ENCODE measurements around the gene ANKHD1.

ANKHD1 gene, protein sequence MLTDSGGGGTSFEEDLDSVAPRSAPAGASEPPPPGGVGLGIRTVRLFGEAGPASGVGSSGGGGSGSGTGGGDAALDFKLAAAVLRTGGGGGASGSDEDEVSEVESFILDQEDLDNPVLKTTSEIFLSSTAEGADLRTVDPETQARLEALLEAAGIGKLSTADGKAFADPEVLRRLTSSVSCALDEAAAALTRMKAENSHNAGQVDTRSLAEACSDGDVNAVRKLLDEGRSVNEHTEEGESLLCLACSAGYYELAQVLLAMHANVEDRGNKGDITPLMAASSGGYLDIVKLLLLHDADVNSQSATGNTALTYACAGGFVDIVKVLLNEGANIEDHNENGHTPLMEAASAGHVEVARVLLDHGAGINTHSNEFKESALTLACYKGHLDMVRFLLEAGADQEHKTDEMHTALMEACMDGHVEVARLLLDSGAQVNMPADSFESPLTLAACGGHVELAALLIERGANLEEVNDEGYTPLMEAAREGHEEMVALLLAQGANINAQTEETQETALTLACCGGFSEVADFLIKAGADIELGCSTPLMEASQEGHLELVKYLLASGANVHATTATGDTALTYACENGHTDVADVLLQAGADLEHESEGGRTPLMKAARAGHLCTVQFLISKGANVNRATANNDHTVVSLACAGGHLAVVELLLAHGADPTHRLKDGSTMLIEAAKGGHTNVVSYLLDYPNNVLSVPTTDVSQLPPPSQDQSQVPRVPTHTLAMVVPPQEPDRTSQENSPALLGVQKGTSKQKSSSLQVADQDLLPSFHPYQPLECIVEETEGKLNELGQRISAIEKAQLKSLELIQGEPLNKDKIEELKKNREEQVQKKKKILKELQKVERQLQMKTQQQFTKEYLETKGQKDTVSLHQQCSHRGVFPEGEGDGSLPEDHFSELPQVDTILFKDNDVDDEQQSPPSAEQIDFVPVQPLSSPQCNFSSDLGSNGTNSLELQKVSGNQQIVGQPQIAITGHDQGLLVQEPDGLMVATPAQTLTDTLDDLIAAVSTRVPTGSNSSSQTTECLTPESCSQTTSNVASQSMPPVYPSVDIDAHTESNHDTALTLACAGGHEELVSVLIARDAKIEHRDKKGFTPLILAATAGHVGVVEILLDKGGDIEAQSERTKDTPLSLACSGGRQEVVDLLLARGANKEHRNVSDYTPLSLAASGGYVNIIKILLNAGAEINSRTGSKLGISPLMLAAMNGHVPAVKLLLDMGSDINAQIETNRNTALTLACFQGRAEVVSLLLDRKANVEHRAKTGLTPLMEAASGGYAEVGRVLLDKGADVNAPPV (N-terminal part only)

GRCh38 chr5:140401362-140402257 lies at the start of gene ANKHD1:
Gene ANKHD1, plus strand, starts transcription at chr5:140401833. Its CDS starts 135 bp downstream, at chr5:140401968.
- Histone ChIP-seq H3K27ac (ENCODE audit: low read depth, low read length) (peak within 1 kb of the TSS; percentile 93), H3K4me3 (ENCODE audit: low read depth in 1 of 5, low read length in 5 of 5) (peak within 1 kb of the TSS; percentile 96 to 100 (median 97)), H3K9ac (ENCODE audit: low read length in 5 of 5) (peak within 1 kb of the TSS; percentile 81 to 98 (median 98)), H3K36me3 (ENCODE audit: control insufficient read depth in 5 of 5, insufficient read depth in 5 of 5, low read length in 5 of 5) (no peaks in the 10 kb centered on the region), H3K9me3 (ENCODE audit: control insufficient read depth in 5 of 5, low read length in 5 of 5) (no peaks in the 10 kb centered on the region), H3K4me1 (ENCODE audit: control insufficient read depth in 5 of 5, insufficient read depth in 5 of 5, low read length in 5 of 5) (peaks cover 4 to 43% (median 34%) of the 10 kb centered on the region in 5 donors), H3K27me3 (ENCODE audit: control insufficient read depth in 5 of 5, insufficient read depth in 4 of 5, low read length in 5 of 5) (peaks cover 0 to 3% (median 0%) of the 10 kb centered on the region in 5 donors)

DNA sequence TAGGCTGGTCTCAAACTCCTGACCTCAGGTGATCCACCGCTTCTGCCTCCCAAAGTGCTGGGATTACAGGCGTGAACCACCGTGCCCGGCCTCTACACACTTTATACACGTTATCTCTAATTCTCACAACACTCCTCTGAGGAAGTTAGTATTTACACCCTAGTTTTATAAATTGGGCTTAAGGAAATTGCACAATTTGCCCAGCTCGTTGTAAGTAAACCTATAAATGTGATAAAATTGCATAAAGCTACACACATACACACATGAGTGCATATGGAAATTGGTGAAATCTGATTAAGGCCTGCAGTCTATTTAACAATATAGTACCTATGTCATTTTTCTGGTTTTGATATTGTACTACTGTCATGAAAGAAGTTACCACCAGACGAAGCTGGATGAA lies 46.1 kb upstream of the ANKHD1 start:
- Histone ChIP-seq H3K27me3 (ENCODE audit: control insufficient read depth in 5 of 5, insufficient read depth in 4 of 5, low read length in 5 of 5) (no peaks in the 10 kb centered on the region), H3K9me3 (ENCODE audit: control insufficient read depth in 5 of 5, low read length in 5 of 5) (no peaks in the 10 kb centered on the region), H3K9ac (ENCODE audit: low read length in 5 of 5) (no peak overlapping the region), H3K36me3 (ENCODE audit: control insufficient read depth in 5 of 5, insufficient read depth in 5 of 5, low read length in 5 of 5) (no peaks in the 10 kb centered on the region), H3K27ac (ENCODE audit: low read depth, low read length) (no peak overlapping the region), H3K4me1 (ENCODE audit: control insufficient read depth in 5 of 5, insufficient read depth in 5 of 5, low read length in 5 of 5) (peaks cover 2 to 10% (median 8%) of the 10 kb centered on the region in 5 donors), H3K4me3 (ENCODE audit: low read depth in 1 of 5, low read length in 5 of 5) (no peak overlapping the region)

DNA sequence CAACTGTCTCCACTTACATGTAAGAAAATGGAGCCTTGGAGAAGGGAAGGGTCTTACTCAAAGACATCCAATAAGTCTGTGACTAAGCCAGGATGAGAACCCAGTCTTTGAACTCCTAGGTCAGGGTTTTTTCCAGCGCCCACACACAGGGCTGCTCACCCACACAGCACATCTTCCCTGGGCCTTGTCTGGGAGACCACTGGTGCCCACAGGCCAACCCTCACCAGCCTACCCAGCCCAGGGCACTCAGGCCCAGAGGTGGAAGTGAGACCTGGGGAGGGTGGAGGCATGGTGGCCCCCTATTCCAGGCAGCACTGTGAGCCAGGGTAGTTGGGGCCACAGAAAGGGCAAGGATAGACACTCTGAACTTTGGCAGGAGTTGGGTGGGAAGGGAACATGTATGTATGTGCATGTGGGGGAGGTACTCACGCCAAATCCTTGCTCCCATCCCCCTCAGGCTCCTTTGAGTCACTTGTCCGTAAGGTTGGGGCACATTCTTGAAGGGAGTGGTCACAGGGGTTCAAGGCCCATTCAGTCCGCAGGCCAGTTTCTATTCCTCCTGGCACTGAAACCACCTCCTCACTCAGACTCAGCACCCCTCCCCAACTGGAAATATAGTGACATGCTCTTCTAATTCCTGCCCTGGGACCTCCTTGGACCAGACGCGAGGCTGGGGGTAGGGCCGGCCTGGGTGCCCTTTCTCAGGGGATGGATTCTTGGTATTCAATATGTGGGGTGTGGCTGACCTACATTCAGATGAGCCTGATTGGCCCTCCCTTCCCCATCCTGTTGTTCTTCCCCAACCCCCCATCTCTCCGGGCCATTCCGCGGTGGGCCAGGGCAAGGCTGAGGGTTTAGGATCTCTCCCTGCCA lies 44.5 kb upstream of the ANKHD1 start:
- H3K36me3 ChIP-seq (ENCODE audit: control insufficient read depth in 5 of 5, insufficient read depth in 5 of 5, low read length in 5 of 5) = no peaks in the 10 kb centered on the region
- peaks cover 0 to 10% (median 8%) of the 10 kb centered on the region in 5 donors for H3K4me1 ChIP-seq (ENCODE audit: control insufficient read depth in 5 of 5, insufficient read depth in 5 of 5, low read length in 5 of 5)
- no peaks in the 10 kb centered on the region for H3K27me3 ChIP-seq (ENCODE audit: control insufficient read depth in 5 of 5, insufficient read depth in 4 of 5, low read length in 5 of 5)
- H3K4me3 ChIP-seq (ENCODE audit: low read depth in 1 of 5, low read length in 5 of 5) = peak overlapping the region in 1 of 5 donors; percentile 46
- H3K9me3 ChIP-seq (ENCODE audit: control insufficient read depth in 5 of 5, low read length in 5 of 5) = no peaks in the 10 kb centered on the region
- no peak overlapping the region for H3K27ac ChIP-seq (ENCODE audit: low read depth, low read length)
- H3K9ac ChIP-seq (ENCODE audit: low read length in 5 of 5) = no peak overlapping the region

- H3K27ac ChIP-seq (ENCODE audit: low read depth, low read length) = no peak overlapping the region
These were observed 43.9 kb upstream of the ANKHD1 start for GRCh38 chr5:140357726-140358093.

GRCh38 chr5:140358738-140359310 lies 42.8 kb upstream of the ANKHD1 start:
- Histone ChIP-seq H3K9me3 (ENCODE audit: control insufficient read depth in 5 of 5, low read length in 5 of 5) (no peaks in the 10 kb centered on the region), H3K4me1 (ENCODE audit: control insufficient read depth in 5 of 5, insufficient read depth in 5 of 5, low read length in 5 of 5) (peaks cover 0 to 17% (median 12%) of the 10 kb centered on the region in 5 donors), H3K27me3 (ENCODE audit: control insufficient read depth in 5 of 5, insufficient read depth in 4 of 5, low read length in 5 of 5) (peaks cover 0 to 4% (median 0%) of the 10 kb centered on the region in 5 donors)

More at GRCh38 chr5:140357726-140358093, 43.9 kb upstream of the ANKHD1 start:
- Histone ChIP-seq H3K36me3 (ENCODE audit: control insufficient read depth in 5 of 5, insufficient read depth in 5 of 5, low read length in 5 of 5) (no peaks in the 10 kb centered on the region), H3K9me3 (ENCODE audit: control insufficient read depth in 5 of 5, low read length in 5 of 5) (no peaks in the 10 kb centered on the region), H3K9ac (ENCODE audit: low read length in 5 of 5) (no peak overlapping the region), H3K4me3 (ENCODE audit: low read depth in 1 of 5, low read length in 5 of 5) (peak overlapping the region in 2 of 5 donors; percentile 22 to 46), H3K4me1 (ENCODE audit: control insufficient read depth in 5 of 5, insufficient read depth in 5 of 5, low read length in 5 of 5) (peaks cover 0 to 10% (median 8%) of the 10 kb centered on the region in 5 donors), H3K27me3 (ENCODE audit: control insufficient read depth in 5 of 5, insufficient read depth in 4 of 5, low read length in 5 of 5) (peaks cover 0 to 4% (median 0%) of the 10 kb centered on the region in 5 donors)

DNA sequence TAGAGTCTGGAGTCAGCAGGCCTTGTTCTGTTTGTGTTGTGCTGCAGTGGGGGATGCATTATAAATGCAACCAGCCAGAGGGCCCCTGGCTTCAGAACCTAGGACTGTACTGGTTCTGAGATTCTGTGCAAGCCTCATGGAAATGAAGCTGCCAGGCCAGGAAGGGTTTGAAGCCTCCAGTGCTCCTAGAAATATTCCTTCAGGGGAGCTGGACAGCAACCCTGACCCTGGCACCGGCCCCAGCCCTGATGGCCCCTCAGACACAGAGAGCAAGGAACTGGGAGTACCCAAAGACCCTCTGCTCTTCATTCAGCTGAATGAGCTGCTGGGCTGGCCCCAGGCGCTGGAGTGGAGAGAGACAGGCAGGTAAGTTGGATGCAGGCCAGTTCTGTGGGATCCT lies 41.5 kb upstream of the ANKHD1 start, which contains the start of gene SLC4A9:
Gene SLC4A9 (plus strand): TSS at position 94 of the 400 bp plus-strand sequence. CDS start 43 bp downstream, at position 137.
- Histone ChIP-seq H3K4me3 (ENCODE audit: low read depth in 1 of 5, low read length in 5 of 5) (no peak within 1 kb of the TSS), H3K27ac (ENCODE audit: low read depth, low read length) (no peak within 1 kb of the TSS), H3K27me3 (ENCODE audit: control insufficient read depth in 5 of 5, insufficient read depth in 4 of 5, low read length in 5 of 5) (peaks cover 0 to 4% (median 0%) of the 10 kb centered on the region in 5 donors), H3K9me3 (ENCODE audit: control insufficient read depth in 5 of 5, low read length in 5 of 5) (no peaks in the 10 kb centered on the region), H3K4me1 (ENCODE audit: control insufficient read depth in 5 of 5, insufficient read depth in 5 of 5, low read length in 5 of 5) (peaks cover 0 to 17% (median 12%) of the 10 kb centered on the region in 5 donors), H3K9ac (ENCODE audit: low read length in 5 of 5) (no peak within 1 kb of the TSS), H3K36me3 (ENCODE audit: control insufficient read depth in 5 of 5, insufficient read depth in 5 of 5, low read length in 5 of 5) (no peaks in the 10 kb centered on the region)

More at GRCh38 chr5:140358738-140359310, 42.8 kb upstream of the ANKHD1 start:
- H3K4me3 ChIP-seq (ENCODE audit: low read depth in 1 of 5, low read length in 5 of 5) = no peak overlapping the region
- H3K36me3 ChIP-seq (ENCODE audit: control insufficient read depth in 5 of 5, insufficient read depth in 5 of 5, low read length in 5 of 5) = no peaks in the 10 kb centered on the region
- H3K27ac ChIP-seq (ENCODE audit: low read depth, low read length) = no peak overlapping the region
- no peak overlapping the region for H3K9ac ChIP-seq (ENCODE audit: low read length in 5 of 5)

GRCh38 chr5:140360681-140361479 lies 40.8 kb upstream of the ANKHD1 start:
- H3K4me3 ChIP-seq (ENCODE audit: low read depth in 1 of 5, low read length in 5 of 5) = no peak overlapping the region
- H3K27ac ChIP-seq (ENCODE audit: low read depth, low read length) = no peak overlapping the region
- no peaks in the 10 kb centered on the region for H3K36me3 ChIP-seq (ENCODE audit: control insufficient read depth in 5 of 5, insufficient read depth in 5 of 5, low read length in 5 of 5)
- peaks cover 0 to 17% (median 12%) of the 10 kb centered on the region in 5 donors for H3K4me1 ChIP-seq (ENCODE audit: control insufficient read depth in 5 of 5, insufficient read depth in 5 of 5, low read length in 5 of 5)
- no peaks in the 10 kb centered on the region for H3K9me3 ChIP-seq (ENCODE audit: control insufficient read depth in 5 of 5, low read length in 5 of 5)
- peaks cover 0 to 4% (median 0%) of the 10 kb centered on the region in 5 donors for H3K27me3 ChIP-seq (ENCODE audit: control insufficient read depth in 5 of 5, insufficient read depth in 4 of 5, low read length in 5 of 5)
- no peak overlapping the region for H3K9ac ChIP-seq (ENCODE audit: low read length in 5 of 5)
